SHP77 (cell line): ENCODE data around the gene RSPRY1.

Source experiments
- DNase-seq, 2 experiments: peaks; one replicate each; lab custom pipeline; 2025; lab: John Stamatoyannopoulos, UW

The RSPRY1 gene

GRCh38 chr16:57185945-57186871, at the start of gene RSPRY1, which contains the start of gene PSME3IP1:
Gene RSPRY1 (plus strand): TSS chr16:57186329. CDS start chr16:57204659, 18,330 bp downstream.
Gene PSME3IP1 (minus strand): TSS chr16:57186039. CDS start chr16:57173854, 12,185 bp downstream.
- peak; percentile 98 to 99 for DNase-seq

DNA sequence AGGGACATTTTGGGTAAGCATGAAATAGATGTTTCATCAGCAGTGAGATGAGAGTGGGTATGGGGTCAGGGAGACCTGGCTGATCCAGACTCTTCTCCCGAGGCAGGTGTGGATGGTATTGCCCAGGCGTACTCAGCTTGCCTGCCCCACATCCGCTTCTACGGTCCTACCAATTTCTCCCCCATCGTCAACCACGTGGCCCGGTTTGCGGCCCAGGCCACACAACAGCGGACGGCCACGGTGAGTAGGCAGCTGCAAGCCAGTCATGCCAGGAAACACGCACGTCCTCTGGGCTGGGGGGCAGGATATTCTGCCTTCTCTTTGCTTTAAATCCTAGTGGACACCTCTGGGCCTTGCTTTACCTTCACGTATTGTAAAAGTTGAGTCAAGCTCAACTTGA, 49.1 kb upstream of the RSPRY1 start:
- DNase-seq, result no peak

GRCh38 chr16:57137566-57138273, 48.4 kb upstream of the RSPRY1 start:
- no peak for DNase-seq

GRCh38 chr16:57138281-57138935, 47.7 kb upstream of the RSPRY1 start:
- no peak for DNase-seq

- DNase-seq, result no peak
Observed at GRCh38 chr16:57140931-57141668, 45.0 kb upstream of the RSPRY1 start.

DNA sequence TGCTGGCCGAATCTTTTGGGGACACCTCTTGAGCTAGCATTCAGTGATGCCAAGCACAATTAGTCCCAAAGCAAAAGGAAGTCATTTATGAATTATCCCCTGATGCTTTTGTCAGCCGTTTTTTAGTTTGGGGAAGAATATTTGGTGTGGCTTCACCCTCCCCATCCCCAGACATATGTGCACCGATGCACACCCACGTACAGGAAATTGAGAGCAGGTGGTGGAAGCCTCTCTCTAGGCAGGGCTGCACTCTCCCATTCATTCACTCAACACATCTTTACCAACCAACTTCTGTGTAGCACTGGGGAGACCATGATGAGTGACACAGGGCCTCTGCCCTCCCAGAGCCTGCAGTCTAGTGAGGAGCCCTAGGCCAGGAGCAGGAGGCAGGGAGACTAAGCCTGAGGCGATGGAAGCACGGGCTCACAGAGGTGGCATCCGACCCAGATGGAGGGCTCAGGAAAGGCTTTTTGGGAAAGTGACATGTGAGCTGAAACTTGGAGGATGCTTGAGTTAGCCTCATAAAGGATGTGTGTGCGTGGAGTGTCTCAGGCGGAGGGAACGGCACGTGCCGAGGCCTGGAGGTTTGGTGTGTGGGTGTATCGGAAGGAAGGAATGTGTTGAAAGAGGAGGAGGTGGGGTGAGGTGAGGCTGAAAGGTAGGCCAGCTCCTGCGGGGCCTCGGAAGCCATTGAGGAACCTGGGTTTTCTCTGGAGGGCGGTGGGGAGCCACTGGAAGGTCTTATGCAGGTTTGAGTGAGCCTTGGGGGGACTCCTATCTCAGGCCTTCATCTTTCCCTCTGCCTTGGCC, 44.1 kb upstream of the RSPRY1 start:
- DNase-seq, result no peak

DNA sequence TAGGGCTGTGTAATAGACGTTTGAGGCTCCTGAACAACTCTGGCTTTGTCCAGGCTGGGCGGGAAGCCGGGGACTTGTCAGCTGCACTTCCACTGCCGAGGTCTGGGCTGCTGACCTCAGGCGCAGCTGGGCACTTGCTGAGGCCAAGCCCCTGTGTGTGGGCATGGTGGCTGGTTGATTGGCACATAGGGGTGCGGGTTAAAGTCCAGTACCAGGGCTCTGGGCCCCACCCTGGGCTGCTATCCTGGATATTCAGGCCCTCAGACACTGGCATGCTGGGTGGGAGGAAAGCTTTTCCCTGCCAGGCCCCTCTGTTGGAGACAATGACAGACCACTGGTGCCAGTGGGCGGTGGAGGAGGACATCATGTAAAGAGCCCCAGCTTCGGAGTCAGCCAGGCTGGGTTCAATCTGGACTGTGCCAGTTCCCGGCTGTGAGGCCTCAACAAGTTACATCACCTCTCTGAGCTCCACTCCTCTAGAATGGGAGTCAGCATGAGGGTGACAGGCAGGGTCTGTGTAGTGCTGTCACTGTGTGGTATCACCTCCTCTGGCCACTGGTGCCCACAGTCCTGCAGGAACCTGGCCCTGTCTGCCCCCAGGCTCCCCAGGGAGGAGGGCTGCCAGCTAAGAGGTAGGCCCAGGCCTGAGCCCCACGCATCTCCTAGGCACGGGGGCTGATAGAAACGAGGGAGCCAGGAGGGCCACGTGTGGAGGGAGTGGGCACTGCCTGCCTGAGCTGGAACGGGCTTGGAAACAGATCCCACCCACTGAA, 42.8 kb upstream of the RSPRY1 start:
- no peak for DNase-seq

- DNase-seq, result no peak
Observed at GRCh38 chr16:57144027-57144426, 42.1 kb upstream of the RSPRY1 start.

DNA sequence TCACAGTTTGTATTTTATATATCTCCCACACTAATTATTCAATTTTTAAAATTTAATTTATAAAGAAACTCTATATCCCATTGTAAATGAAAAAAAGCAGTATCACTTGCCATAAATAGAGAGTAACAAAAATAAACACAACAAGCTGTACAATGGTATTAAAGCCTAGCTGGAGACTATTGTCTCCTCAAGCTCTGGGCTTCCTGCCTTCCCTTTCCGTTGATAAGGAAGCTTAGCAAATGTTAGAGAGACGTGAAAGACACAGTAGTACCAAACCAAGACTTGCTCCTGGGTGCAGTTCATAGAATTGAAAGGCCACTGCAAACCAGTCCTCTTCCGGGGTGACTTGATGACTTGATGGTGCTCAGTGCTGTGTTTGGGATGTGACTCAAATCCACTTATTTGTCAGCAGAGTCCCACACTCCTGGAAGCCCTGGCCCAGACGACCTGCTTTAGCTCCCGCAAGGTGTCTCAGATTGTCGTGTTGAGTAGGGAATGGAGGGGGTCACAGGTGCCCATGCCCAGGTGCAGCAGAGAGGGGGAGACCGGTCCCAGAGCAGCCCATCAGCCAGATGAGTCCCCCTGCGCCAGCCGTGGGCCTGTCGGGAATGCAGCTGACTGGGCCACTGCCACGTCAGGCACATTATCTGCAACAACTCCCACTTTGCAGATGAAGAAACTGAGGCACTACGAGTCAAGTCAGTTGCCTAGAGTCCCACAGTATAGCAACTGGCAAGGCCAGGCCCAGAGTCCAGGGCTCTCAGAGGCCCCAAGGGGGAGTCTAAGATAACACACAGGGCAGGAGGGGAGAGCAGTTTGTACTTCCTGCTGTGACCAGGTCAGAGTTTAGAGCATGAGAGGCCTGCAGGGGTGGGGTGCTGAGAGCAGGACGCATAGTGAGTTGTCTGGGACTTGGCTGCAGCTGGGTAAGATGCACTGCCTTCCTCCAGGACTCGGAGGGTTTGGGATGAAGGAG, 40.8 kb upstream of the RSPRY1 start:
- no peak for DNase-seq

GRCh38 chr16:57146040-57146647, 40.0 kb upstream of the RSPRY1 start:
- no peak for DNase-seq

DNA sequence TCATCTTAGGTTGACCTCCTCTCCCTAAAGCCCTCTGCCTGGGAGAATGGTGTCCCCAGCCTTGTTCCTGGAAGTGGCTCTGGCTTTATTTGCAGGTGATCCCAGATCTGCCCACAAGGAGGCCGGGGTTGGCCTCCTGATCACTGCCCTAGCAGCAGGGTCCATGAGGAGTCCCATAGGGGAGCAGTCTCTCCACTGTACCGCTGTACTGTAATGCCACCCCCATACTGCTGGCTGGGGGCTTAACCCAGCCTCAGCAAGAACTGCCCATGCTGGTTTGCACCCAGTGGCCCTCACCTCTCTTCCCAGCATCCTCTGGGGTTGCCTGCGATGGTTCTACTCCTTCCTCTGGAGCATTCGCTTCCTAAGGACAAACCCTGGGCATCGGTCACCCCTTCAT, 39.4 kb upstream of the RSPRY1 start:
- no peak for DNase-seq

GRCh38 chr16:57147381-57148221, 38.5 kb upstream of the RSPRY1 start:
- no peak for DNase-seq

- DNase-seq, result no peak
Observed at GRCh38 chr16:57148481-57148880, 37.6 kb upstream of the RSPRY1 start.

GRCh38 chr16:57149391-57149790, 36.7 kb upstream of the RSPRY1 start:
- DNase-seq, result no peak

DNA sequence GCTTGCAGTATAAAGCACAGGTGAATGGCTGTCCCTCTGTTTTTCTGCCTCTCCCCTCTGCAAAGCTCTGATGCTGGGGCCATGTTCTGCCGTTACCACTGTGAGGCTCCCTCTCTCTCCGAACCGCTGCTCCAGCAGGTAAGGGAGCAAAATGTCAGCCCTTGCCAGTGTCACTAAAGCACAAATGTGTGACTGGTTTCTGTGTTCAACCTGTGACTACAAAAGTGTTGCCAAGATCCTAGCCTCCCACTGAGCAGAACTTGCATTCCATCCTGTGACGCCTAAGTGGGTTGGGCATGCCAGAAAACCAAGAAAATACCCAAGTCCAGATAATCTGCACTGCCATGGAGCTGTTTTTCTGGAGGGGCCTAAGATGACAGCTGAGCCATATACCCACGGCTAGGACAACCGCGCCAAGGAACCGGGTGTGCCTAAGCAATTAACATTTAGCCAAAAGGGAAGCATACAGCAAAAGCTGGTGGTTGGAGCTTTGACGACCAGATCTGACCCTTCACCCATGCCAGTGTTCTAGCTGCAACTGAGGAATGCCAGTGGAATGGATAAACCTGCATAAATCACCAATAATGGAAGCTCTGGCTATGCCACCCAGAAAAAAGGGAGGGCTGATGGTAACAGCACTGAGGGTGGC, 35.3 kb upstream of the RSPRY1 start:
- DNase-seq, result no peak

DNA sequence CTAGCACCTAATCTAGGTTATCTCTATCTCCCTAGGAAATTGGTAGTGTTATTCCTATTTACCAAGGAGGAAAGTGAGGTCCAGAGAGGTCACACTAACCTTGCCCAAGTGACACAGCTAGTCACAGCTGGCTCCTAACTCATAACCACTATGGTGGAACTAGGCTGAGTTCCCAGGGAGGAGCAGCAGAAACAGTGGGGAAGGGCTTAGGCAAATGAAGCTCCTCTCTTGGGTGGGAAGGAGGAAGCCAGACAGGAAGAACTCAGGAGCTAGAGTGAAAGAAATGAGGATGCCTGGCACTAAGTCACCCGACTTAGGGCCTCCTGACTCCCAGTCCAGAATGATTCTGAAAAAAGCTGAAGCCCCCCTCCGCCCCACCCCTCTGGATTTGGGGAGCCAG, 34.8 kb upstream of the RSPRY1 start:
- no peak for DNase-seq
